Measurements from ENCODE around the gene KLHDC4.

KLHDC4 gene

DNA sequence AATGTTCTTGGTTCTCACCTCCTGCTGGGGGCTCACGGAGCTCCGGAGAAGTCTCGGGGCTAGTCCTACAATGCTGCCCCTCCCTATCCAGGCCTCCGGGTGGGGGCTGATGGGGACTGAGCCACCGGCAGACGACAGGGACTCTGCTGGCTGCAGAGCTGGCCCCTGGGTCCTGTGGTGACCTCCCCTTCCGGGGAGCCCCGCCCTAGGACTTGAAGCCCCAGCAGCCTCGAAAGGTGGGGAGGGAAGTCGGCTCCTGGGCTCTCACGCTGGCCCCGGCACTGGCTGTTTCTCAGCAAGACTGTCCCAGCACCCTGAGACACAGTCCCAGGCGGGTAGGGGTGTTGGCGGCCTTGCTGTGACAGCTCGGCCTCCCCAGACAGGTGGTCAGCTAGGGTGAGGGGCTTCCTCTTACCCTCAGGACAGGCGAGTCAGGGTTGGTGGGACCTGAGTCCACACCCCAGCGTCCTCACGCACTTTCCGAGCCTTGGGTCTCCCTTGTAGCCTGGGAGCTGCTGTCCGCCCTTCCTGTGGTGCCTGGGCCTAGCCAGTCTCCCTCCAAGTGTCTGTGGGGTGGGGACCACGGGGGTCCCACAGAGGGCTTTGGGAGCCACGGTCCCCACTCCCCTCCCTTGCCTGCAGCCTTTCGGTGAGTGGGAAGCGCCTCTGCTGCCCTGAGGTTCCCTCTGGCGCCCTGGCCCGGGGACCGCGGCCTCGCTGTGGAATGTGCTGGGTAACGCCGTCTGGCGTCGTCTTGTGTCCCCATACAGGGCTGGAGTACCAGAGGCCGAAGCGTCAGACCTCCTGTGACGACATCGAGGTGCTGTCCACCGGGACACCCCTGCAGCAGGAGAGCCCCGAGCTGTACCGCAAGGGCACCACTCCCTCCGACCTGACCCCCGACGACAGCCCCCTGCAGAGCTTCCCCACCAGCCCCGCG, 76.6 kb downstream of the KLHDC4 start:
- Histone ChIP-seq H3K9me2 (replicated peaks; ENCODE audit: insufficient read depth, low read length) (no peaks in the 10 kb centered on the region), H3K27me3 (replicated peaks; ENCODE audit: insufficient read depth, low read length) (peaks cover 38% of the 10 kb centered on the region), H4K20me1 (ENCODE audit: insufficient read depth, low read length) (no peaks in the 10 kb centered on the region)

DNA sequence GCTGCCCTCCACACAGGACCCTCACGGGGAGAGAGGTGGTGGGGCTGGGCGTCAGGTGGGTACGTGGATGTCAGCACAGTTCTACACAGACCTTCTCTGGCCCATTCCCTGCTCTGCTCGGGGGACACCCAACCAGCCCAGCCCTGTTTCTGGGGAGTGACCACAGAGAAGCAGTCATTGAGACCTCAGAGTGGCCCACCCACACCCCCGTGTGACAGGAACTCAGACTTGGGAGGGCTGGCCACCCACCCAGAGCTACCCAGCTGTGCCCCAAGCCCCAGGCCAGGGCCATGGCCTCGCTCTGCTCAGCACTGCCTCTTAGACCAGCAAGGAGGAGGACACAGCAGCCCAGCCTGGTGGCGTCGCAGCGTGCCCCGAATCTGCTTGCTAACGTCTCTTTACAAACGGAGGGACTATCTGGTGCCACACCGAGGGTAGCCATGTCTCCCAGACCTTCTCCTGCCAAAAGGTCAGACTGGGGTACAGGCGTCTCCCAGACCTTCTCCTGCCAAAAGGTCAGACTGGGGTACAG, 77.7 kb downstream of the KLHDC4 start:
- Histone ChIP-seq H3K4me3 (ENCODE audit: low read length) (no peak overlapping the region), H4K20me1 (ENCODE audit: insufficient read depth, low read length) (no peaks in the 10 kb centered on the region), H3K27ac (ENCODE audit: low read length) (no peak overlapping the region), H3F3A (ENCODE audit: insufficient read depth, low read length) (no peaks in the 10 kb centered on the region), H3K4me2 (ENCODE audit: low read depth, low read length) (no peak overlapping the region), H3K27me3 (replicated peaks; ENCODE audit: insufficient read depth, low read length) (peaks cover 38% of the 10 kb centered on the region), H3K36me3 (replicated peaks; ENCODE audit: insufficient read depth, low read length) (no peaks in the 10 kb centered on the region), H3K4me1 (ENCODE audit: low read length) (no peaks in the 10 kb centered on the region), H3K79me2 (ENCODE audit: low read length) (no peaks in the 10 kb centered on the region), H3K9me2 (replicated peaks; ENCODE audit: insufficient read depth, low read length) (no peaks in the 10 kb centered on the region), H3K9ac (ENCODE audit: low read length) (no peak overlapping the region), H2AFZ (ENCODE audit: low read length) (no peak overlapping the region), H3K9me3 (replicated peaks; ENCODE audit: insufficient read depth, low read length) (no peaks in the 10 kb centered on the region)
- no peak for TF ChIP-seq EZH2 (optimal IDR thresholded peaks at IDR 0.05; ENCODE audit: low read depth, low read length)
- no peak for DNase-seq

More for the DNA sequence above, 76.6 kb downstream of the KLHDC4 start:
- TF ChIP-seq, protein P1, sequence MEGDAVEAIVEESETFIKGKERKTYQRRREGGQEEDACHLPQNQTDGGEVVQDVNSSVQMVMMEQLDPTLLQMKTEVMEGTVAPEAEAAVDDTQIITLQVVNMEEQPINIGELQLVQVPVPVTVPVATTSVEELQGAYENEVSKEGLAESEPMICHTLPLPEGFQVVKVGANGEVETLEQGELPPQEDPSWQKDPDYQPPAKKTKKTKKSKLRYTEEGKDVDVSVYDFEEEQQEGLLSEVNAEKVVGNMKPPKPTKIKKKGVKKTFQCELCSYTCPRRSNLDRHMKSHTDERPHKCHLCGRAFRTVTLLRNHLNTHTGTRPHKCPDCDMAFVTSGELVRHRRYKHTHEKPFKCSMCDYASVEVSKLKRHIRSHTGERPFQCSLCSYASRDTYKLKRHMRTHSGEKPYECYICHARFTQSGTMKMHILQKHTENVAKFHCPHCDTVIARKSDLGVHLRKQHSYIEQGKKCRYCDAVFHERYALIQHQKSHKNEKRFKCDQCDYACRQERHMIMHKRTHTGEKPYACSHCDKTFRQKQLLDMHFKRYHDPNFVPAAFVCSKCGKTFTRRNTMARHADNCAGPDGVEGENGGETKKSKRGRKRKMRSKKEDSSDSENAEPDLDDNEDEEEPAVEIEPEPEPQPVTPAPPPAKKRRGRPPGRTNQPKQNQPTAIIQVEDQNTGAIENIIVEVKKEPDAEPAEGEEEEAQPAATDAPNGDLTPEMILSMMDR (IDR thresholded peaks at IDR 0.05; ENCODE audit: low read length): no peak
- no peak for TF ChIP-seq EZH2 (optimal IDR thresholded peaks at IDR 0.05; ENCODE audit: low read depth, low read length)
- TF ChIP-seq EZH2phosphoT487 (IDR thresholded peaks at IDR 0.05; ENCODE audit: low read length): no peak
- H3K36me3 ChIP-seq (replicated peaks; ENCODE audit: insufficient read depth, low read length): no peaks in the 10 kb centered on the region
- no peak overlapping the region for H2AFZ ChIP-seq (ENCODE audit: low read length)
- no peak overlapping the region for H3K4me2 ChIP-seq (ENCODE audit: low read depth, low read length)
- H3K4me1 ChIP-seq (ENCODE audit: low read length): no peaks in the 10 kb centered on the region
- H3K9me3 ChIP-seq (replicated peaks; ENCODE audit: insufficient read depth, low read length): no peaks in the 10 kb centered on the region
- no peak overlapping the region for H3K9ac ChIP-seq (ENCODE audit: low read length)
- no peaks in the 10 kb centered on the region for H3K79me2 ChIP-seq (ENCODE audit: low read length)
- no peak for DNase-seq
- no peak overlapping the region for H3K27ac ChIP-seq (ENCODE audit: low read length)
- no peak overlapping the region for H3K4me3 ChIP-seq (ENCODE audit: low read length)
- no peaks in the 10 kb centered on the region for H3F3A ChIP-seq (ENCODE audit: insufficient read depth, low read length)

DNA sequence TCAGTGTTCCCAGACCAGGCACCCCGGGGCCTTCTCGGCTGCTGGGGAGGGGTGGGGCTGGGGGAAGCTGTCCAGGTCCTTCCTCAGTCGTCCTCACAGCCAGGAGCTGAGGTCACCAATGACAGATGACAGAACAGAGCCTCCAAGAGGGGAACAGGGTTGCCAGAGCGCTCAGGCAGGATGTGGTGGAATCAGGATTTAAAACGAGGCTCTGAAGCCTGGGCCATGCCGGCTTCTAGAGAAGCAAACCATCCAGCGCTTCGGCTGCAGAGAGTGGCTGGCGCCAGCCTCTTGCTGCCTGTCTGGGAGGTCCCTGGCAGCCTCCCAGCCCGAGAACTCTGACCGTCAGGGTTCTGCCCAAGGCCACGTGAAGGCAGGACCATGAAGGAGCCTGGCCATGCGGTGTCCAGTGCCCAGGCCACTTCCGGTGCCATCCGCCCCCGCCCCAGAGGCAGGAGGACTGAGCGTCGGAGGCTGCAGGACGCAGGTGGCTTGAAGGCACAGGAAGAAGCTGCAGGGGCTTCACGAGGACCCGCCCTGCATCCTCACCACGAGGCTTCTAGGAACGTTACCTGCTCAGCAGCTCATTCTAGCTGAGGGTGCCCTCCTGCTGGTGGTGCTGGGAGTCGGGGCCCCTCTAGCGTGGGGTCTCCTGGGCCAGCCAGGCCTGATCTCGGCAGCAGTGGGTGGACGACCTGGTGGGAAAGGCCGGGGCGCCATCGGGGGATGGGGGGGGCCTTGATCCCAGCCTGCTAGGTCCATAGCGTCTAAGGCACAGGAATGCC, 78.5 kb downstream of the KLHDC4 start:
- H3K9me2 ChIP-seq (replicated peaks; ENCODE audit: insufficient read depth, low read length): no peaks in the 10 kb centered on the region
- H3K9me3 ChIP-seq (replicated peaks; ENCODE audit: insufficient read depth, low read length): no peaks in the 10 kb centered on the region
- no peak for DNase-seq
- H4K20me1 ChIP-seq (ENCODE audit: insufficient read depth, low read length): no peaks in the 10 kb centered on the region
- no peaks in the 10 kb centered on the region for H3F3A ChIP-seq (ENCODE audit: insufficient read depth, low read length)
- H3K4me3 ChIP-seq (ENCODE audit: low read length): no peak overlapping the region
- no peaks in the 10 kb centered on the region for H3K79me2 ChIP-seq (ENCODE audit: low read length)
- no peak overlapping the region for H3K9ac ChIP-seq (ENCODE audit: low read length)
- H3K27ac ChIP-seq (ENCODE audit: low read length): no peak overlapping the region
- H3K27me3 ChIP-seq (replicated peaks; ENCODE audit: insufficient read depth, low read length): peaks cover 38% of the 10 kb centered on the region
- no peaks in the 10 kb centered on the region for H3K36me3 ChIP-seq (replicated peaks; ENCODE audit: insufficient read depth, low read length)
- no peak overlapping the region for H2AFZ ChIP-seq (ENCODE audit: low read length)
- no peaks in the 10 kb centered on the region for H3K4me1 ChIP-seq (ENCODE audit: low read length)
- no peak overlapping the region for H3K4me2 ChIP-seq (ENCODE audit: low read depth, low read length)
- no peak for TF ChIP-seq EZH2phosphoT487 (IDR thresholded peaks at IDR 0.05; ENCODE audit: low read length)
- TF ChIP-seq, protein P1 (IDR thresholded peaks at IDR 0.05; ENCODE audit: low read length): no peak
- TF ChIP-seq EZH2 (optimal IDR thresholded peaks at IDR 0.05; ENCODE audit: low read depth, low read length): no peak

All from MM.1S (cell line).